ENCODE results near the gene CCAR1.
A peak's percentile ranks its signal among the peaks of the same experiment; 100 is the strongest.
"Not testable (repeated sequence)": the region's sequence is repeated elsewhere in the genome, so short reads cannot be mapped to it uniquely, and the experiment has no call there.

The CCAR1 gene

GRCh38 chr10:68827592-68827959, 106.5 kb downstream of the CCAR1 start:
- DNase-seq (ENCODE audit: low spot score), result not testable (repeated sequence)
- peak; percentile 77 for FAIRE-seq

GRCh38 chr10:68828083-68828601, 107.1 kb downstream of the CCAR1 start:
- peak; percentile 66 for FAIRE-seq
- peak; percentile 39 for DNase-seq (ENCODE audit: low spot score)

GRCh38 chr10:68828833-68829232, 107.8 kb downstream of the CCAR1 start:
- no peak for FAIRE-seq
- DNase-seq (ENCODE audit: low spot score), result no peak

GRCh38 chr10:68829521-68829920, 108.5 kb downstream of the CCAR1 start:
- no peak for FAIRE-seq
- no peak for DNase-seq (ENCODE audit: low spot score)

- FAIRE-seq, result no peak
- no peak for DNase-seq (ENCODE audit: low spot score)
Observed at GRCh38 chr10:68829952-68830351, 108.9 kb downstream of the CCAR1 start.

GRCh38 chr10:68831961-68832455, 111.0 kb downstream of the CCAR1 start:
- no peak for FAIRE-seq

GRCh38 chr10:68832601-68833000, 111.6 kb downstream of the CCAR1 start:
- DNase-seq (ENCODE audit: low spot score) (no peak), FAIRE-seq (no peak)

More at GRCh38 chr10:68831961-68832455, 111.0 kb downstream of the CCAR1 start:
- no peak for DNase-seq (ENCODE audit: low spot score)

GRCh38 chr10:68837626-68838322, 116.7 kb downstream of the CCAR1 start:
- DNase-seq (ENCODE audit: low spot score) (no peak), FAIRE-seq (no peak)

GRCh38 chr10:68840650-68841049, 119.6 kb downstream of the CCAR1 start:
- DNase-seq (ENCODE audit: low spot score); FAIRE-seq: not testable (repeated sequence)
